Body of pancreas (tissue), 4 donors: Measurements from ENCODE around the gene PMM2. TPM values are rescaled to one million over a fixed set of nuclear protein-coding genes. Genes with fewer than 3 reads are reported as not detected.
"Not testable (repeated sequence)": the region's sequence is repeated elsewhere in the genome, so short reads cannot be mapped to it uniquely, and the experiment has no call there.

Source experiments
- ATAC-seq: fragments of 150-250 bp; one replicate; pipeline ENCODE4 v1.9.1; 2016
- DNase-seq, 4 donors: peaks; one replicate each; pipeline ENCODE4 v3.0.0-alpha.2; 2019
- H3K27ac ChIP-seq, 4 donors: fragments of 200-600 bp; sonication (generic); 1 replicate in 3 of 4; 2 replicates in 1 of 4; pipeline versions ENCODE4 v1.5.1 to v1.6.1; 2016 to 2019; ENCODE audit warnings: mild to moderate bottlenecking in 1 of 4, mixed read lengths in 1 of 4, moderate library complexity in 1 of 4
- H3K27me3 ChIP-seq, 2 donors: fragments of 200-600 bp; sonication (generic); one replicate each; pipeline ENCODE4 v1.6.0; 2016; ENCODE audit warnings: mild to moderate bottlenecking in 1 of 2
- H3K36me3 ChIP-seq, 2 donors: fragments of 200-600 bp; sonication (generic); replicated peaks in 1 of 2; 2 replicates each; pipeline ENCODE4 v1.5.1; 2016; ENCODE audit warnings: low read depth in 2 of 2; ENCODE audit not compliant: insufficient read depth in 1 of 2
- H3K4me1 ChIP-seq: fragments of 200-600 bp; sonication (generic); one replicate; pipeline ENCODE4 v1.6.0; 2016
- H3K4me3 ChIP-seq, 2 donors: fragments of 200-600 bp; sonication (generic); 1 replicate in 1 of 2; 2 replicates in 1 of 2; pipeline ENCODE4 v1.5.1; 2016 to 2019
- H3K9me3 ChIP-seq, 3 donors: fragments of 200-600 bp; sonication (generic); 1 replicate in 2 of 3; 2 replicates in 1 of 3; pipeline ENCODE4 v1.5.1; 2016
- POLR2A ChIP-seq, 3 donors: fragments of 450-650 bp; IDR thresholded peaks; one replicate each; pipeline ENCODE4 v1.6.1; 2016; ENCODE audit warnings: antibody characterized with exemption in 3 of 3, mild to moderate bottlenecking in 2 of 3
- WGBS, 2 donors: methylation state at CpG; one replicate each; pipeline ENCODE4 v1.1.5; 2017; 5-methylcytosine and 5-hydroxymethylcytosine counted together
- intact Hi-C: fragments of 100-400 bp; cut with DNase I; formaldehyde crosslinking; loops from one replicate; pipeline ENCODE4 v1.15.1; 2023
- total RNA-seq, 2 donors: library from RNA; depleted of rRNA; stranded (reverse); fragments of >200 nt; gene quantifications; one replicate each; pipeline ENCODE4 v1.1.0, GENCODE V29; 2016
- TF ChIP-seq, protein P1 (sequence below), 7 experiments: fragments of 450-650 bp in 4 of 7; fragments of 200-600 bp in 3 of 7; sonication (generic) in 3 of 7; IDR thresholded peaks; one replicate each; pipeline ENCODE4 v1.5.1; 2016 to 2019; ENCODE audit warnings: antibody characterized with exemption in 7 of 7

The PMM2 gene
- total RNA-seq, 2 donors from 2014 or later: 34.8 to 127 TPM

- no peak for ATAC-seq
- intact Hi-C loops: no loop called here
- peak in 3 of 4 donors; percentile 53 to 68 (median 63) for DNase-seq
- TF ChIP-seq, protein P1, sequence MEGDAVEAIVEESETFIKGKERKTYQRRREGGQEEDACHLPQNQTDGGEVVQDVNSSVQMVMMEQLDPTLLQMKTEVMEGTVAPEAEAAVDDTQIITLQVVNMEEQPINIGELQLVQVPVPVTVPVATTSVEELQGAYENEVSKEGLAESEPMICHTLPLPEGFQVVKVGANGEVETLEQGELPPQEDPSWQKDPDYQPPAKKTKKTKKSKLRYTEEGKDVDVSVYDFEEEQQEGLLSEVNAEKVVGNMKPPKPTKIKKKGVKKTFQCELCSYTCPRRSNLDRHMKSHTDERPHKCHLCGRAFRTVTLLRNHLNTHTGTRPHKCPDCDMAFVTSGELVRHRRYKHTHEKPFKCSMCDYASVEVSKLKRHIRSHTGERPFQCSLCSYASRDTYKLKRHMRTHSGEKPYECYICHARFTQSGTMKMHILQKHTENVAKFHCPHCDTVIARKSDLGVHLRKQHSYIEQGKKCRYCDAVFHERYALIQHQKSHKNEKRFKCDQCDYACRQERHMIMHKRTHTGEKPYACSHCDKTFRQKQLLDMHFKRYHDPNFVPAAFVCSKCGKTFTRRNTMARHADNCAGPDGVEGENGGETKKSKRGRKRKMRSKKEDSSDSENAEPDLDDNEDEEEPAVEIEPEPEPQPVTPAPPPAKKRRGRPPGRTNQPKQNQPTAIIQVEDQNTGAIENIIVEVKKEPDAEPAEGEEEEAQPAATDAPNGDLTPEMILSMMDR (IDR thresholded peaks at IDR 0.05): no peak
- no peak for TF ChIP-seq POLR2A (IDR thresholded peaks at IDR 0.05)
- Histone ChIP-seq H3K36me3 (no peaks in the 10 kb centered on the region), H3K9me3 (no peaks in the 10 kb centered on the region), H3K4me1 (peaks cover 71% of the 10 kb centered on the region), H3K27ac (peak overlapping the region; percentile 48 to 94 (median 91)), H3K27me3 (no peaks in the 10 kb centered on the region), H3K4me3 (peak overlapping the region; percentile 57 to 82)
- 2 to 3% methylated on average over 28 to 35 of the region's 35 CpGs for WGBS, 2 donors
These were observed 69.7 kb downstream of the PMM2 start for GRCh38 chr16:8867216-8867931.

DNA sequence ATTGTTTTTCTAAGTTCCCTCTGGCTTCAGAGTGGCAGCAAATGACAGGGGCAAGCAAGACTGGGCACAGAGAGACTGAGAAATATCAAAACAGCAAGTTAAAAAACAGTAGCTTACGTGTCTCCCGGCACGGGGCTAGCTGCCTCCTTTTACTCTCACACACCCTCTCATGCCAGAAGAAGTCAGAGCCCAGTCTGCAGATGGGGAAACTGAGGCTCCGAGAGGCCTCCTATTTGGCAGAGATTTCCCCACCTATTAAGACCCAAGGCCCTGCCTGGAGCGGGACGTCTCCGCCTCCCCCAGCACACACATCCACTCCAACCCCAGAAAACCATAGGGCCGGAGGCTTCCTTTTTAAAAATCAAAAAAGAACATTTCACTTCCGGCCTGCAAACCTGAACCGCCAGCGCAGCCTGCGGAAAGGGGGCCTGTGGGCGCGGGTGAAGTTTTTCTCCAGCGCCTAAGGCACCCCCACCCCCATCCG is 70.3 kb downstream of the PMM2 start:
- no peak for DNase-seq
- peak overlapping the region; percentile 57 to 82 for H3K4me3 ChIP-seq
- peaks cover 65% of the 10 kb centered on the region for H3K4me1 ChIP-seq
- no peak for TF ChIP-seq POLR2A (IDR thresholded peaks at IDR 0.05)
- no peaks in the 10 kb centered on the region for H3K27me3 ChIP-seq
- ATAC-seq: no peak
- intact Hi-C loops: no loop called here
- no peaks in the 10 kb centered on the region for H3K9me3 ChIP-seq
- peak overlapping the region in 3 of 4 donors; percentile 88 to 94 (median 94) for H3K27ac ChIP-seq
- no peaks in the 10 kb centered on the region for H3K36me3 ChIP-seq
- 0% methylated on average over 15 to 16 of the region's 16 CpGs for WGBS, 2 donors

- WGBS, 2 donors: 0% methylated on average over 17 to 65 of the region's 83 CpGs
- intact Hi-C loops: no loop called here
- peak; percentile 60 to 78 (median 63) for TF ChIP-seq POLR2A (IDR thresholded peaks at IDR 0.05)
- TF ChIP-seq, protein P1 (IDR thresholded peaks at IDR 0.05): no peak
- no peaks in the 10 kb centered on the region for H3K27me3 ChIP-seq
- H3K4me1 ChIP-seq: peaks cover 59% of the 10 kb centered on the region
- H3K9me3 ChIP-seq: no peaks in the 10 kb centered on the region
- H3K36me3 ChIP-seq: no peaks in the 10 kb centered on the region
- peak within 1 kb of the TSS; percentile 57 to 94 (median 91) for H3K27ac ChIP-seq
- peak within 1 kb of the TSS; percentile 57 to 82 for H3K4me3 ChIP-seq
- ATAC-seq: peak; percentile 87
- peak; percentile 83 to 91 (median 88) for DNase-seq
These were observed 71.0 kb downstream of the PMM2 start, which contains the start of gene CARHSP1 for GRCh38 chr16:8868416-8869211. Gene CARHSP1 (minus strand): TSS chr16:8869006. CDS start chr16:8859328, 9,678 bp downstream.

GRCh38 chr16:8869212-8869987 is 71.8 kb downstream of the PMM2 start:
- Histone ChIP-seq H3K4me1 (peaks cover 51% of the 10 kb centered on the region), H3K36me3 (no peaks in the 10 kb centered on the region), H3K4me3 (no peak overlapping the region), H3K27ac (peak overlapping the region in 3 of 4 donors; percentile 59 to 94 (median 88)), H3K9me3 (no peaks in the 10 kb centered on the region), H3K27me3 (no peaks in the 10 kb centered on the region)
- no peak for ATAC-seq
- DNase-seq: no peak
- WGBS, 2 donors: 25 to 28% methylated on average over 29 to 37 of the region's 37 CpGs
- TF ChIP-seq, protein P1 (IDR thresholded peaks at IDR 0.05): peak in 3 of 7 experiments; percentile 16 to 48 (median 42)
- TF ChIP-seq POLR2A (IDR thresholded peaks at IDR 0.05): peak in 2 of 3 donors; percentile 38 to 50
- intact Hi-C loops: no loop called here

DNA sequence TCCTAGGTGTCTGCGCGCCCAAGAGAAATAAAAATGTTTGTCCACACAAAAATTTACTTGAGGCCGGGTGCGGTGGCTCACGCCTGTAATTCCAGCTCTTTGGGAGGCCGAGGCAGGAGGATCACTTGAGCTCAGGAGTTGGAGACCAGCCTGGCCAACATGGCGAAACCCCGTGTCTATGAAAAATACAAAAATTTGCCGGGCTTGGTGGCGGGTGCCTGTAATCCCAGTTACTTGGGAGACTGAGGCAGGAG is 72.3 kb downstream of the PMM2 start:
- H3K27me3 ChIP-seq, H3K36me3 ChIP-seq, DNase-seq, intact Hi-C loops, H3K4me3 ChIP-seq, ATAC-seq, H3K9me3 ChIP-seq: not testable (repeated sequence)
- H3K27ac ChIP-seq: peak overlapping the region in 2 of 4 donors; percentile 59 to 94
- 92 to 96% methylated on average over 10 of the region's 10 CpGs for WGBS, 2 donors
- H3K4me1 ChIP-seq: peaks cover 46% of the 10 kb centered on the region
